Heart right ventricle (tissue), 16 donors: ENCODE measurements around the gene YAP1. TPM values are rescaled to one million over a fixed set of nuclear protein-coding genes. Genes with fewer than 3 reads are reported as not detected.

Experiments
- ATAC-seq, 8 donors: fragments of 200-7000 bp; cut with Tn5 transposase; one replicate each; pipeline ENCODE4 v1.9.1; 2020; ENCODE audit warnings: mild to moderate bottlenecking in 8 of 8, moderate library complexity in 8 of 8, moderate number of reproducible peaks in 1 of 8
- DNase-seq, 2 donors: peaks; one replicate each; pipeline ENCODE4 v3.0.0-alpha.2; 2020
- H3K27ac ChIP-seq, 10 donors: fragments of 200-600 bp; sonication (generic) in 2 of 10; one replicate each; pipeline versions ENCODE4 v1.5.0 to v1.8.0; 2020 to 2022; ENCODE audit warnings: mild to moderate bottlenecking in 3 of 10
- H3K27me3 ChIP-seq, 7 donors: fragments of 200-600 bp; one replicate each; pipeline ENCODE4 v1.8.0; 2021 to 2022; ENCODE audit warnings: mild to moderate bottlenecking in 2 of 7
- H3K36me3 ChIP-seq, 9 donors: fragments of 200-600 bp; sonication (generic) in 1 of 9; one replicate each; pipeline versions ENCODE4 v1.5.0 to v1.8.0; 2020 to 2022; ENCODE audit warnings: mild to moderate bottlenecking in 2 of 9
- H3K4me1 ChIP-seq, 9 donors: fragments of 200-600 bp; sonication (generic) in 1 of 9; one replicate each; pipeline versions ENCODE4 v1.5.0 to v1.8.0; 2020 to 2022; ENCODE audit warnings: mild to moderate bottlenecking in 4 of 9
- H3K4me3 ChIP-seq, 10 donors: fragments of 200-600 bp; sonication (generic) in 2 of 10; one replicate each; pipeline versions ENCODE4 v1.5.0 to v1.8.0; 2020 to 2022; ENCODE audit warnings: mild to moderate bottlenecking in 7 of 10, moderate library complexity in 2 of 10
- H3K9me3 ChIP-seq, 11 donors: fragments of 200-600 bp in 10 of 11; sonication (generic) in 2 of 11; one replicate each; pipeline versions ENCODE4 v1.5.0 to v1.8.0; 2013 to 2022; ENCODE audit warnings: mild to moderate bottlenecking in 2 of 11, control low read depth in 1 of 11, moderate library complexity in 1 of 11
- WGBS, 2 donors: extraction: QIAGEN DNeasy Blood & Tissue Kit; methylation state at CpG; one replicate each; pipeline ENCODE4 v1.1.7; 2013; ENCODE audit warnings: inconsistent platforms in 1 of 2; 5-methylcytosine and 5-hydroxymethylcytosine counted together
- intact Hi-C, 10 donors: fragments of 100-400 bp; cut with DNase I; formaldehyde crosslinking; loops; one replicate each; pipeline versions ENCODE4 v1.11.1 to v1.14.2; 2022
- polyA plus RNA-seq, 2 donors: library from polyadenylated mRNA; stranded (reverse); fragments of 200-250 nt; gene quantifications; one replicate each; pipeline ENCODE4 v1.2.3, GENCODE V29; 2013
- total RNA-seq, 10 donors: library from RNA; stranded (reverse); fragmentation: NEBNext Ultra II Directional in 3 of 10; extraction: Animal tissue kit (Norgen Biotek cat#: 25700) in 3 of 10; gene quantifications; one replicate each; pipeline versions ENCODE4 v1.2.1 to v1.2.4, GENCODE V29; 2021 to 2023
- TF ChIP-seq, protein P1 (sequence below), 9 donors: fragments of 200-600 bp; sonication (generic) in 2 of 9; IDR thresholded peaks; one replicate each; pipeline versions ENCODE4 v1.5.0 to v1.8.0; 2021 to 2022; ENCODE audit warnings: antibody characterized with exemption in 9 of 9, mild to moderate bottlenecking in 5 of 9, moderate library complexity in 1 of 9
- donor health status: Arrhythmogenic right ventricular cardiomyopathy.
- donor health status: ischemic (EF 13 %, LVEDD 7.1; RV severe dilation, severe dysfunction).
- donor health status: healthy with polysubstance abuse.
- donor health status: DM: no; HTN: yes; CAD: no.
- donor health status: DM: no; HTN: no; CAD: no.
- donor health status: ischemic (EF 25% LVEDD 6.9; RV normal size, moderate dysfunction).
- donor health status: ischemic (EF 25% LVEDD 5.7; RV mildly dilated, moderate dysfunction).
- donor health status: healthy.
- donor health status: DM: yes; HTN: yes; CAD: no.
- donor health status: Ischemic cardiomyopathy.
- donor health status: ischemic (EF 35%, LVEDD 5.7; RV mildly dilated, moderate dysfunction).
- donor health status: nonischemic (EF 11% LVEDD 7.7; RV severe dilation, severe dysfunction).
- donor health status: DM: yes; HTN: yes; CAD: no.
- donor health status: PGD.
- donor health status: ischemic (EF 29% LVEDD 5.4; RV normal size, mild dysfunction).
- donor health status: nonischemic (EF 23%, LVEDD 6.1; RV moderate dilation, normal function).

The YAP1 gene
- total and polyA plus RNA-seq, 12 donors = 15.7 to 91.3 (median 65.0) TPM

DNA sequence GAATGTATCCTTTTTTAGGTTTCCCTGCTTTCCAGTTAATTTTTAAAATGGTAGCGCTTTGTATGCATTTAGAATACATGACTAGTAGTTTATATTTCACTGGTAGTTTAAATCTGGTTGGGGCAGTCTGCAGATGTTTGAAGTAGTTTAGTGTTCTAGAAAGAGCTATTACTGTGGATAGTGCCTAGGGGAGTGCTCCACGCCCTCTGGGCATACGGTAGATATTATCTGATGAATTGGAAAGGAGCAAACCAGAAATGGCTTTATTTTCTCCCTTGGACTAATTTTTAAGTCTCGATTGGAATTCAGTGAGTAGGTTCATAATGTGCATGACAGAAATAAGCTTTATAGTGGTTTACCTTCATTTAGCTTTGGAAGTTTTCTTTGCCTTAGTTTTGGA is 120.7 kb downstream of the YAP1 start:
- TF ChIP-seq, protein P1, sequence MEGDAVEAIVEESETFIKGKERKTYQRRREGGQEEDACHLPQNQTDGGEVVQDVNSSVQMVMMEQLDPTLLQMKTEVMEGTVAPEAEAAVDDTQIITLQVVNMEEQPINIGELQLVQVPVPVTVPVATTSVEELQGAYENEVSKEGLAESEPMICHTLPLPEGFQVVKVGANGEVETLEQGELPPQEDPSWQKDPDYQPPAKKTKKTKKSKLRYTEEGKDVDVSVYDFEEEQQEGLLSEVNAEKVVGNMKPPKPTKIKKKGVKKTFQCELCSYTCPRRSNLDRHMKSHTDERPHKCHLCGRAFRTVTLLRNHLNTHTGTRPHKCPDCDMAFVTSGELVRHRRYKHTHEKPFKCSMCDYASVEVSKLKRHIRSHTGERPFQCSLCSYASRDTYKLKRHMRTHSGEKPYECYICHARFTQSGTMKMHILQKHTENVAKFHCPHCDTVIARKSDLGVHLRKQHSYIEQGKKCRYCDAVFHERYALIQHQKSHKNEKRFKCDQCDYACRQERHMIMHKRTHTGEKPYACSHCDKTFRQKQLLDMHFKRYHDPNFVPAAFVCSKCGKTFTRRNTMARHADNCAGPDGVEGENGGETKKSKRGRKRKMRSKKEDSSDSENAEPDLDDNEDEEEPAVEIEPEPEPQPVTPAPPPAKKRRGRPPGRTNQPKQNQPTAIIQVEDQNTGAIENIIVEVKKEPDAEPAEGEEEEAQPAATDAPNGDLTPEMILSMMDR (IDR thresholded peaks at IDR 0.05) = no peak
- intact Hi-C loops = no loop called here
- ATAC-seq = no peak

DNA sequence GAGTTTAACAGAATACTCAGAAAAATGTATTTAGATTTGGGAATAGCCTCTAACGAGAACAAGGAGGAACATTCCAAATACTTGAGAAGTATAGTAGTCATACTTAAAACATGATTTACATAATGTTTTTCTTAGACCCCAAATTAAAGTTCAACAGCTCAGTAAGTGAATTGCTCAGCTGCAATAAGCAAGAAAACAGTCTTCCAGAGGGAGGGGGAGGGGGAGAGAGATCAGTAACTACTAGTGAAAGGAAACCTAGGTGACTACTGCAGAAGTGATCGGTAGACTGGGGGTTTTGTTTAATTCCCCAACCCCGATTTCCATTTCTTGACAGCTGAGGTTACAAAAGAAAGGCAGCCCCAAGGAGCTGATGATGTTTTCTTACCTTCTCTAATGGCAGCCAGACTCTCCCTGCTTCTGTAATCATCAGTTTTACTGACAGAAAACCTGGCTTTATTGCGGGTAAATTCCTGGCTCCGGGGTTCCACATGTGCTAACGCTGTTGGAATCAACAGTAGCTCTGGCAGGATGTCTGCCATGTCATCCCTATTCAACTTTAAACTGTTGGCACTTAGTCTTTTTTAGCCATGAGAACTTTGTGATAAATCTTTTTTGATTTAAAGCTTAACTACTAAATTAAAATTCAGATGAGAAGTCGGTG is 124.7 kb downstream of the YAP1 start:
- no peak overlapping the region for H3K27ac ChIP-seq
- no peaks in the 10 kb centered on the region for H3K9me3 ChIP-seq
- H3K36me3 ChIP-seq = peaks cover 0 to 40% (median 0%) of the 10 kb centered on the region in 9 donors
- H3K27me3 ChIP-seq = no peaks in the 10 kb centered on the region
- peaks cover 0 to under 1% (median 0%) of the 10 kb centered on the region in 9 donors for H3K4me1 ChIP-seq
- DNase-seq (no peak), ATAC-seq (no peak)
- intact Hi-C loops = no loop called here
- H3K4me3 ChIP-seq = no peak overlapping the region
- whole genome bisulfite sequencing, 2 donors = 66 to 70% methylated on average over 7 of the region's 7 CpGs
- TF ChIP-seq, protein P1 (IDR thresholded peaks at IDR 0.05) = no peak

More for the DNA sequence above, 120.7 kb downstream of the YAP1 start:
- peaks cover 0 to 77% (median 10%) of the 10 kb centered on the region in 9 donors for H3K36me3 ChIP-seq
- peaks cover 0 to 24% (median 6%) of the 10 kb centered on the region in 9 donors for H3K4me1 ChIP-seq
- H3K4me3 ChIP-seq = no peak overlapping the region
- no peaks in the 10 kb centered on the region for H3K27me3 ChIP-seq
- H3K27ac ChIP-seq = no peak overlapping the region
- WGBS, 2 donors = 91 to 96% methylated on average over 4 of the region's 4 CpGs
- no peaks in the 10 kb centered on the region for H3K9me3 ChIP-seq
- DNase-seq = no peak

DNA sequence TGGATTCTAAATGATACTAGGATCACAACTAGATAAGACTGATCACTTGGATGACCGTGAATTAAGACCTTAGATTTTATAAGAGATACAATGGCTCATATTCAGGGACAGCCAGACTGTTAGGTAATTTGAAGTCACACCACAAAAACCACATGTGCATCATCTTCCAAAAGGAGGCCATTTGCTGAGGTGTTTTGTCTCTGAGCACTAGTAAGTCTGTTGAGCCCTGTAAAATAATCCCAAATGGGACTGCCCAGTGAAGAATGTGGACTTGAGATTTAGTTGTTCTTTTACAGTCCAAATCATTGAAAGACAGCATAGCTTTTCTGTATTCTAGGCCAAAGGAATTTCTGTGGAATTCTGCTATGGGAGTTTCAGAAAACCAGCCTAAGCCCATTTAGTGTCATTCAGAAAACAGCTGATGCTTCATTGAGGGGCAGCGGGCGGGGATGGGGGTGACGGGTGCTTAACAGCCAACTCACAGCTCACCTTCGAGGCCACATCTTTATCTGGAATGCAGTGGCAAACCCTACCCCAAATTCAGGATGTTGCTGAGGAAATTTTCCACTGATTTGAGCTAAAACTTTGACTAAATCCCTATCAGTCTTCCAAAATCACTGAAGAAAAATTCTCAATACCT is 127.0 kb downstream of the YAP1 start:
- no peak for DNase-seq
- ATAC-seq = no peak
- Histone ChIP-seq H3K36me3 (peaks cover 0 to 21% (median 0%) of the 10 kb centered on the region in 9 donors), H3K4me3 (no peak overlapping the region), H3K4me1 (peaks cover 0 to 3% (median 0%) of the 10 kb centered on the region in 9 donors), H3K27me3 (no peaks in the 10 kb centered on the region), H3K27ac (no peak overlapping the region), H3K9me3 (no peaks in the 10 kb centered on the region)
- TF ChIP-seq, protein P1 (IDR thresholded peaks at IDR 0.05) = no peak
- intact Hi-C loops = no loop called here
- 80 to 81% methylated on average over 5 of the region's 5 CpGs for WGBS, 2 donors

DNA sequence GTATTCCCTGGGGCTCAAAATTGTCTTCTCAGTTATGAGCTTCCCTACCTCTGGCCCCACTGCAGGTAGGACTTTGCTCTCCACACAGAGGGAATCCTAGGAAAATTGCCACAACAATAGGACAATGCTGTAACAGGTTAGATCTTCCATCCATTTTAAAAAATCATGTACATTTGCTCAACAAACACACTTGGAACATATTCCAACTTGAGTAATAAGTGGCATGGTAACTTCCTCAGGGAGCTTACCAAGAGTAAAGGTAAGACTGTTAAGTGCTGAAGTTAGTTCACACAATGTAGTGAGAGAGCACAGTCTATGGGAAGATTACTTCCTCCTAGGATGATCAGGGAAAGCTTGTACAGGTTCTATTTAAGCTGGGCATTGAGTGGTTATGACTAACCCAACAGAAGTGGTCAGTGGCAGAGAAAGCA is 128.2 kb downstream of the YAP1 start:
- Histone ChIP-seq H3K4me3 (no peak overlapping the region), H3K27ac (no peak overlapping the region), H3K36me3 (peaks cover 0 to 12% (median 0%) of the 10 kb centered on the region in 9 donors), H3K9me3 (no peaks in the 10 kb centered on the region), H3K4me1 (peaks cover 0 to 6% (median 0%) of the 10 kb centered on the region in 9 donors), H3K27me3 (no peaks in the 10 kb centered on the region)
- DNase-seq (no peak), ATAC-seq (no peak)
- intact Hi-C loops = no loop called here
- TF ChIP-seq, protein P1 (IDR thresholded peaks at IDR 0.05) = no peak
